ENCODE data around the gene GPC3.

DNA sequence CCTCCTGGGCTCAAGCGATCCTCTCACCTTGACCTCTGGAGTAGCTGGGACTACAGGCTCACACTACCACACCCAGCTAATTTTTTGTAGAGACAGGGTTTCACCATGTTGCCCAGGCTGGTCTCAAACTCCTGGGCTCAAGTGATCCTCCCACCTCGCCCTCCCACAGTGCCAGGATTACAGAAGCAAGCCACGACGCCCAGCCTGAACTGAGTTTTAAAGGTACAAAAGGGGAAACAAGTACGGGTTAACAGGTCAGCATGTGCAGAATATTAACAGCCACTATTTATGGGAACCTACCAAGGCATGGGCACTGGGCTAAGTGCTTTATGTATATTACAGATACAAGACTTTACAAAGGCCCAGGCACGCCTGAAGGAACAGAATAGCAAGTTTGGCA lies 405.8 kb downstream of the GPC3 start:
- TF ChIP-seq POLR2AphosphoS2 (conservative IDR thresholded peaks at IDR 0.05; ENCODE audit: low read length) (no peak), JUNB (IDR thresholded peaks at IDR 0.05) (no peak)
- TF ChIP-seq, protein P1, sequence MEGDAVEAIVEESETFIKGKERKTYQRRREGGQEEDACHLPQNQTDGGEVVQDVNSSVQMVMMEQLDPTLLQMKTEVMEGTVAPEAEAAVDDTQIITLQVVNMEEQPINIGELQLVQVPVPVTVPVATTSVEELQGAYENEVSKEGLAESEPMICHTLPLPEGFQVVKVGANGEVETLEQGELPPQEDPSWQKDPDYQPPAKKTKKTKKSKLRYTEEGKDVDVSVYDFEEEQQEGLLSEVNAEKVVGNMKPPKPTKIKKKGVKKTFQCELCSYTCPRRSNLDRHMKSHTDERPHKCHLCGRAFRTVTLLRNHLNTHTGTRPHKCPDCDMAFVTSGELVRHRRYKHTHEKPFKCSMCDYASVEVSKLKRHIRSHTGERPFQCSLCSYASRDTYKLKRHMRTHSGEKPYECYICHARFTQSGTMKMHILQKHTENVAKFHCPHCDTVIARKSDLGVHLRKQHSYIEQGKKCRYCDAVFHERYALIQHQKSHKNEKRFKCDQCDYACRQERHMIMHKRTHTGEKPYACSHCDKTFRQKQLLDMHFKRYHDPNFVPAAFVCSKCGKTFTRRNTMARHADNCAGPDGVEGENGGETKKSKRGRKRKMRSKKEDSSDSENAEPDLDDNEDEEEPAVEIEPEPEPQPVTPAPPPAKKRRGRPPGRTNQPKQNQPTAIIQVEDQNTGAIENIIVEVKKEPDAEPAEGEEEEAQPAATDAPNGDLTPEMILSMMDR (IDR thresholded peaks at IDR 0.05), result no peak
- TF ChIP-seq, protein P2, sequence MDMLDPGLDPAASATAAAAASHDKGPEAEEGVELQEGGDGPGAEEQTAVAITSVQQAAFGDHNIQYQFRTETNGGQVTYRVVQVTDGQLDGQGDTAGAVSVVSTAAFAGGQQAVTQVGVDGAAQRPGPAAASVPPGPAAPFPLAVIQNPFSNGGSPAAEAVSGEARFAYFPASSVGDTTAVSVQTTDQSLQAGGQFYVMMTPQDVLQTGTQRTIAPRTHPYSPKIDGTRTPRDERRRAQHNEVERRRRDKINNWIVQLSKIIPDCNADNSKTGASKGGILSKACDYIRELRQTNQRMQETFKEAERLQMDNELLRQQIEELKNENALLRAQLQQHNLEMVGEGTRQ (IDR thresholded peaks at IDR 0.05), result no peak
